ENCODE data around the gene SPAG6. TPM values are rescaled to one million over a fixed set of nuclear protein-coding genes. Genes with fewer than 3 reads are reported as not detected.
"Not testable (repeated sequence)": the region's sequence is repeated elsewhere in the genome, so short reads cannot be mapped to it uniquely, and the experiment has no call there.

Gene SPAG6
- total RNA-seq, 1 donor from 2014 or later: not detected

DNA sequence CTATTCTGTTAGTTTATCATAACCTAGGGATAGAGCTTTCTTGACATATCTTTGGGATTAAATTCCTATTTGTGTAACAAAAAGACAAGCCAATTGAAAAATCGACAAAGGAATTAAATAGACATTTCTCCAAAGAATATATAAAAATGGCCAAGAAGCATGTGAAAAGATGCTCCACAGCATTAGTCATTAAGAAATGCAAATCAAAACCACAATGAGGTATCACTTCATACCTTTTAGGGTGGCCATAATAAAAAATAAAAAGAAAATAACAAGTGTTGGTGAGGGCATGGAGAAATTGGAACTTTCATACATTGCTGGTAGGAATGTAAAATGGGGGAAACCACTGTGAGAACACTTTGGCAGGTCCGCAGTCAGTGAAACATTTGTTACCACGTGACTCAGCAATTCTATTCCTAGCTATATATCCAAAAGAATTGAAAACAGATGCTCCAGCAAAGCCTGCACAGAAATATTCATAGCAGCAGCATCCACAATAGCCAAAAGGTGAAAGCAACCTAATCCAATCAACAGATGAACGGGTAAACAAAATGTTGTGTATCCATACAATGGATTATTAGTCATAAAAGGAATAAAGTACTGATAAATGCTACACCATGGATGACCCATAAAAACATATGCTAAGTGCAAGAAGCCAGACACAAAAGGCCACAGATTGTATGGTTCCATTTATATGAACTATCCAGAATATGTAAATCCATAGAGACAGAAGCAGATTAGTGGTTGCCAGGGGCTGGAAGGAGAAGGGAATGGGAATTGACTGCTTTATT, 20.5 kb downstream of the SPAG6 start:
- intact Hi-C loops (cut with DNase I): no loop called here
- no peak for DNase-seq
- no peak for ATAC-seq (ENCODE audit: poor library complexity)

GRCh38 chr10:22366435-22366703, 21.1 kb downstream of the SPAG6 start:
- intact Hi-C loops (cut with DNase I): no loop called here
- DNase-seq: no peak
- no peak for ATAC-seq (ENCODE audit: poor library complexity)

DNA sequence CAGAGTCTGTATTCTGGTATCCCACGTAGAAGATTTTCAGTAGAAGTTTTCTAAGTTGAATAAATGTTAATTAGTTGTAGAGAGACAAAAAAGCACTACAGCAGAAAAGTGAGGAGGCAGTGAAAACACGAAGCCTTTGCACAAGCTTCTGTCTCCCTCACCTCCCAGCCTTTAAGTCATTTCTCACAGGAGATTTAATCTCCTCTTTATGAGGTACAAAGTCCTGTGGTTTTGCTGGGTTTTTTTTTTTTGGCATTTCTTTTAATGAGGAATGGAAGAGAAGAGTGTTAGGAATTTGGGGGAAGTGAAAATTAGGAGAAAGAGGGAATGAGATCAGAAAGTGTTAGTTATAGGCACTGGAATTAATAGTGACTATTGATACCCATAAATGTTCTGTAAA, 21.5 kb downstream of the SPAG6 start:
- intact Hi-C loops (cut with DNase I): no loop called here
- DNase-seq: no peak
- no peak for ATAC-seq (ENCODE audit: poor library complexity)

- DNase-seq (no peak), ATAC-seq (ENCODE audit: poor library complexity) (no peak)
- intact Hi-C loops (cut with DNase I): no loop called here
Observed at GRCh38 chr10:22367471-22367870, 22.2 kb downstream of the SPAG6 start.

DNA sequence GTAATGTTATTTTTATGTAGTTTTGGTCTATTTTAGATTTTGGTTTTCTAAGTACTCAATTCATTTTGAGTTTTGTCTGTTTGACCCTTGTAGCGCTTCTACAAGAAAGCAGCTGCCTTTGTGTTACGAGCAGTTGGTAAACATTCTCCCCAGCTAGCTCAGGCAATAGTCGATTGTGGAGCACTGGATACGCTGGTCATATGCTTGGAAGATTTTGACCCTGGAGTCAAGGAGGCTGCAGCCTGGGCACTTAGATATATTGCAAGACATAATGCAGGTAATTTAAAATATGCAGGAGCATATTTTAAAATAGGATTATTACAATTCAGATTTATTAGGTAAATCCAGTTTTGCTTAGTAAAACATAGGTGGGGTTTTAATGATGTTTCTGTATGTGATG, 23.1 kb downstream of the SPAG6 start:
- no peak for ATAC-seq (ENCODE audit: poor library complexity)
- DNase-seq: no peak
- intact Hi-C loops (cut with DNase I): no loop called here

- intact Hi-C loops (cut with DNase I): no loop called here
- DNase-seq: no peak
- no peak for ATAC-seq (ENCODE audit: poor library complexity)
Observed at GRCh38 chr10:22368981-22369380, 23.7 kb downstream of the SPAG6 start.

DNA sequence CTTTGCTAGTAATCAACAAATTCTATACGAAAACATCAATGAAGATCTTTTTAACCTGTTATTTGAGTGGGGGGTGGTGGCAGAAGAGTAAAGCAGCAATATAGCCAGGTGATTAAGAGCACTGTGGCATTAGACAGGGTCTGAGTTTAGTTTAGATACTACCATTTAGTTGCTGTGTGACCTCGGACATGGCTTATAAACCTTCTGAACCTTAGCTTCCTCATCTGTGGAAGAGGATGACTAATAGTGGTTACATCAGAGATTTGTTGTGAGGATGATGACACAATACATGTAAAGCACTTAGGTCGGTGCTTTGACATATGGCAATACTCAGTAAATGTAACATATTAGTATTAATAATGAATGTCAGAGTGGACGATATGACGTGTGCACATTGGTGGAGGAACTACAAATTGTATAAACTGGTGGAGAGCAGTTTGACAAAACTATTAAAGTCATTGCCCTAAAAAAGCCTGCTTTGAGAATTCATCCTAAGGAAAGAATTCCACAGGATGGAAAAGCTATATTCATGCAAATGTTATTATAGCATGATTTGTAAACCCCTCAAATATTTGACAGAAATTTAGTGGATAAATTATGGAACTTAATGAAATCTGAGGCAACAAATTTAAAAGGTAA, 24.3 kb downstream of the SPAG6 start:
- intact Hi-C loops (cut with DNase I): no loop called here
- ATAC-seq (ENCODE audit: poor library complexity): no peak
- no peak for DNase-seq

DNA sequence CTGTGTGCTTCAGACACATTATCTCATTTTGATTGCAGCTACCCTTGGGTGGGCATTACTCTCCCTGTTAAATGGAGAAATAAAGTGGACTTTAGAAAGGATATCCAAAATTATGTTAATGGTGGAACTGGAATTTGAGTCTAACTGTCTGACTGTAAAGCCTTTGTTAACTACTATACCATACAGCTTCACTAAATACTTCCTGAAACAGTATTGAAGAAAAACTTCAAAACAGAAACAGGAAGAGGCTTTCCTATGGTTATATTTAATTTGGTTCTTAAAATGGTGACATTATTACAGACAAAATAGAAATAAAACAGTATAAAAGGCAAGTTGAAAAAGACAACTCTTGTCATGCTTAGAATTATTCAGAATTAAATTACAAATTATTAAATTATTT, 25.0 kb downstream of the SPAG6 start:
- intact Hi-C loops (cut with DNase I): no loop called here
- no peak for DNase-seq
- ATAC-seq (ENCODE audit: poor library complexity): no peak

DNA sequence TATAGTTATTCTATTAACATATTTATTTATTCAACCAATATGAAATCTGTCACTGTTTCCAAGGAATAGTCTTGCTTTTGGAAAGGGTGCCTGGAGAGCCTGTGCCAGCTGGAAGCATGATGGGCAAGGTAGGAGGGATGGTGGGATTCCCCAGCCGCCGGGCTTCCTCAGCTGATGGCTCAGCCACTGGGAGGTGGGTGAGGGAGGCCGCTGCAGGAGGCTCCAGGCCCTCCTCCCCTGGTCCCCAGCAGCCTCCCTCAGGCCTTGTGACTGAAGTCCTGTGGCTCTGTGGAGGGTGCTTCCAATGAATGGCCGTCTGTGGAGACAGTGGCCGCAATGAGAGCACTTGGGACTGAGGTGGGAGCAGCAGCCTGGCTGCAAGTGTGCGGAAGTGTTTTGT, 27.0 kb downstream of the SPAG6 start:
- intact Hi-C loops (cut with DNase I): no loop called here
- ATAC-seq (ENCODE audit: poor library complexity) (no peak), DNase-seq (no peak)

- DNase-seq: no peak
- intact Hi-C loops (cut with DNase I): no loop called here
- no peak for ATAC-seq (ENCODE audit: poor library complexity)
Observed at GRCh38 chr10:22372917-22373316, 27.6 kb downstream of the SPAG6 start.

- DNase-seq (no peak), ATAC-seq (ENCODE audit: poor library complexity) (no peak)
- intact Hi-C loops (cut with DNase I): no loop called here
Observed at GRCh38 chr10:22374489-22375126, 29.3 kb downstream of the SPAG6 start.

- DNase-seq (no peak), ATAC-seq (ENCODE audit: poor library complexity) (no peak)
- intact Hi-C loops (cut with DNase I): no loop called here
Observed at GRCh38 chr10:22379059-22379458, 33.8 kb downstream of the SPAG6 start.

- no peak for DNase-seq
- no peak for ATAC-seq (ENCODE audit: poor library complexity)
- intact Hi-C loops (cut with DNase I): no loop called here
Observed at GRCh38 chr10:22381262-22381661, 36.0 kb downstream of the SPAG6 start.

- intact Hi-C loops (cut with DNase I): no loop called here
- DNase-seq: no peak
- ATAC-seq (ENCODE audit: poor library complexity): no peak
Observed at GRCh38 chr10:22386503-22386902, 41.2 kb downstream of the SPAG6 start.

GRCh38 chr10:22389856-22390589, 44.7 kb downstream of the SPAG6 start:
- intact Hi-C loops (cut with DNase I): no loop called here
- no peak for DNase-seq
- no peak for ATAC-seq (ENCODE audit: poor library complexity)

DNA sequence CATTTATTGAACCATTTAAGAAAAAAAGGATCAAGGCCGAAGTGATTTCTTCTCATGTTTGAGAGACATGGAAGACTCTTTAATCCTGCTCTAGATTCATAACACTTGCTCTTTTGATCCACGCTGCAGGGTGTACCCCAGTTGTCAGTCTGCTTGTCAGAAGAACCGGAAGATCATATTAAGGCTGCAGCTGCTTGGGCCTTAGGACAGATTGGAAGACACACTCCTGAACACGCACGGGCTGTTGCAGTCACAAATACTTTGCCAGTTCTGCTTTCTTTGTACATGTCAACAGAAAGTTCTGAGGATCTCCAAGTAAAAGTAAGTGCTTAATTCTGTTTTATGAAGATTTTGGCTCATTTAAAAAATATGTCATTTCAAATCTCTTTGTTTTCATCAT, 46.3 kb downstream of the SPAG6 start:
- DNase-seq (no peak), ATAC-seq (ENCODE audit: poor library complexity) (no peak)
- intact Hi-C loops (cut with DNase I): no loop called here

DNA sequence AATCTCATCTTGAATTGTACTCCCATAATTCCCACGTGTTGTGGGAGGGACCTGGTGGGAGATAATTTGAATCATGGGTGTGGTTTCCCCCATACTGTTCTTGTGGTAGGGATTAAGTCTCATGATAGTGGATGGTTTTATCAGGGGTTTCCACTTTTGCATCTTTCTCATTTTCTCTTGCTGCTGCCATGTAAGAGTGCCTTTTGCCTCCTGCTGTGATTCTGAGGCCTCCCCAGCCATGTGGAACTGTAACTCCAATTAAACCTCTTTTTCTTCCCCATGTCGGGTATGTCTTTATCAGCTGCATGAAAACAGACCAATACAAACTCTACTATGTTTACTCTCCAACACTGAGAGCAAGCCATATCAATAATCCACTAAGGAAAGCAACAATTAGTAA, 50.9 kb downstream of the SPAG6 start:
- intact Hi-C loops (cut with DNase I); ATAC-seq (ENCODE audit: poor library complexity); DNase-seq: not testable (repeated sequence)

GRCh38 chr10:22406916-22407315, 61.6 kb downstream of the SPAG6 start:
- ATAC-seq (ENCODE audit: poor library complexity); intact Hi-C loops (cut with DNase I); DNase-seq: not testable (repeated sequence)

GRCh38 chr10:22410394-22410793, 65.1 kb downstream of the SPAG6 start:
- no peak for ATAC-seq (ENCODE audit: poor library complexity)
- intact Hi-C loops (cut with DNase I): no loop called here
- DNase-seq: no peak

GRCh38 chr10:22410846-22411245, 65.5 kb downstream of the SPAG6 start:
- intact Hi-C loops (cut with DNase I): no loop called here

More at GRCh38 chr10:22410846-22411245, 65.5 kb downstream of the SPAG6 start:
- DNase-seq (no peak), ATAC-seq (ENCODE audit: poor library complexity) (no peak)

All from Right ventricle myocardium superior (tissue), 1 donor.